ENCODE measurements around the gene CFAP58.

DNA sequence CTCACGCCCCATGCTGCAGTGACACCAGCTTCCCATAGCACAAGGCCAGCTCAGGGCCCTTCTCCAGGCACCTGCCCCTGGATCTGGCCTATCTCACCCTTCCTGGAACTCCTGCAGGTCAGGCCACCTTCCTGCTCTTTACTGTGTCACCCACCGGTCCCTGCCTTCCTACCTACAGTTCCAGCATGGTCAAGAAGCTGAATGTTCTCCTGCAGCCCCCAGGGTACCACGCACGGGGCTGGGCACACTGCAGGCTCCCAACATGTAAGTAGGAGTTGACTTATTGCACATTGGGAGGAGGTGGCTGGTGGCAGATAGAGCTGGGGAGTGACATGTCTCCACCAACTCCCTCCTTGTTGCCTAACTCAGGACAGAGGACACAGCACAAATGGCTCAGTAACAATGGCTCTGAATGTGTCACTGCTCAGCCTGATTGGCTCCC lies 29.9 kb upstream of the CFAP58 start:
- no peak for TF ChIP-seq POLR2A (IDR thresholded peaks at IDR 0.05)
- TF ChIP-seq, protein P1, sequence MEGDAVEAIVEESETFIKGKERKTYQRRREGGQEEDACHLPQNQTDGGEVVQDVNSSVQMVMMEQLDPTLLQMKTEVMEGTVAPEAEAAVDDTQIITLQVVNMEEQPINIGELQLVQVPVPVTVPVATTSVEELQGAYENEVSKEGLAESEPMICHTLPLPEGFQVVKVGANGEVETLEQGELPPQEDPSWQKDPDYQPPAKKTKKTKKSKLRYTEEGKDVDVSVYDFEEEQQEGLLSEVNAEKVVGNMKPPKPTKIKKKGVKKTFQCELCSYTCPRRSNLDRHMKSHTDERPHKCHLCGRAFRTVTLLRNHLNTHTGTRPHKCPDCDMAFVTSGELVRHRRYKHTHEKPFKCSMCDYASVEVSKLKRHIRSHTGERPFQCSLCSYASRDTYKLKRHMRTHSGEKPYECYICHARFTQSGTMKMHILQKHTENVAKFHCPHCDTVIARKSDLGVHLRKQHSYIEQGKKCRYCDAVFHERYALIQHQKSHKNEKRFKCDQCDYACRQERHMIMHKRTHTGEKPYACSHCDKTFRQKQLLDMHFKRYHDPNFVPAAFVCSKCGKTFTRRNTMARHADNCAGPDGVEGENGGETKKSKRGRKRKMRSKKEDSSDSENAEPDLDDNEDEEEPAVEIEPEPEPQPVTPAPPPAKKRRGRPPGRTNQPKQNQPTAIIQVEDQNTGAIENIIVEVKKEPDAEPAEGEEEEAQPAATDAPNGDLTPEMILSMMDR (IDR thresholded peaks at IDR 0.05), result no peak

Measured in uterus (tissue), 2 donors.